Bronchial epithelial cell (primary cell): ENCODE measurements around the gene ZC3H7B. TPM values are rescaled to one million over a fixed set of nuclear protein-coding genes. Genes with fewer than 3 reads are reported as not detected.

Source experiments
- DNase-seq: peaks from one replicate; pipeline ENCODE4 v3.0.0-alpha.2; 2010; ENCODE audit warnings: low read depth
- FAIRE-seq: peaks from 2 replicates; lab custom pipeline; 2011; peaks lifted over from hg19 to GRCh38; lab: Jason Lieb, UNC
- H3K27me3 ChIP-seq: 2 replicates; pipeline ENCODE4 v1.5.1; 2011; ENCODE audit warnings: low read length; ENCODE audit not compliant: control insufficient read depth, insufficient read depth
- H3K36me3 ChIP-seq: 2 replicates; pipeline ENCODE4 v1.5.1; 2011; ENCODE audit warnings: low read length; ENCODE audit not compliant: control insufficient read depth, insufficient read depth
- H3K4me3 ChIP-seq: 2 replicates; pipeline ENCODE4 v1.5.1; 2011; ENCODE audit warnings: mild to moderate bottlenecking, low read depth, low read length, control low read depth
- total RNA-seq: library from RNA; depleted of rRNA; stranded (reverse); fragments of >200 nt; gene quantifications from 2 replicates; pipeline ENCODE4 v1.2.1, GENCODE V29; 2014
- TF ChIP-seq, protein P1 (sequence below): IDR thresholded peaks from 2 replicates; pipeline ENCODE4 v1.5.1; 2011; ENCODE audit warnings: mild to moderate bottlenecking, moderate library complexity, low read length, control low read depth, inconsistent platforms; ENCODE audit not compliant: insufficient read depth, severe bottlenecking

ZC3H7B gene, protein sequence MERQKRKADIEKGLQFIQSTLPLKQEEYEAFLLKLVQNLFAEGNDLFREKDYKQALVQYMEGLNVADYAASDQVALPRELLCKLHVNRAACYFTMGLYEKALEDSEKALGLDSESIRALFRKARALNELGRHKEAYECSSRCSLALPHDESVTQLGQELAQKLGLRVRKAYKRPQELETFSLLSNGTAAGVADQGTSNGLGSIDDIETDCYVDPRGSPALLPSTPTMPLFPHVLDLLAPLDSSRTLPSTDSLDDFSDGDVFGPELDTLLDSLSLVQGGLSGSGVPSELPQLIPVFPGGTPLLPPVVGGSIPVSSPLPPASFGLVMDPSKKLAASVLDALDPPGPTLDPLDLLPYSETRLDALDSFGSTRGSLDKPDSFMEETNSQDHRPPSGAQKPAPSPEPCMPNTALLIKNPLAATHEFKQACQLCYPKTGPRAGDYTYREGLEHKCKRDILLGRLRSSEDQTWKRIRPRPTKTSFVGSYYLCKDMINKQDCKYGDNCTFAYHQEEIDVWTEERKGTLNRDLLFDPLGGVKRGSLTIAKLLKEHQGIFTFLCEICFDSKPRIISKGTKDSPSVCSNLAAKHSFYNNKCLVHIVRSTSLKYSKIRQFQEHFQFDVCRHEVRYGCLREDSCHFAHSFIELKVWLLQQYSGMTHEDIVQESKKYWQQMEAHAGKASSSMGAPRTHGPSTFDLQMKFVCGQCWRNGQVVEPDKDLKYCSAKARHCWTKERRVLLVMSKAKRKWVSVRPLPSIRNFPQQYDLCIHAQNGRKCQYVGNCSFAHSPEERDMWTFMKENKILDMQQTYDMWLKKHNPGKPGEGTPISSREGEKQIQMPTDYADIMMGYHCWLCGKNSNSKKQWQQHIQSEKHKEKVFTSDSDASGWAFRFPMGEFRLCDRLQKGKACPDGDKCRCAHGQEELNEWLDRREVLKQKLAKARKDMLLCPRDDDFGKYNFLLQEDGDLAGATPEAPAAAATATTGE
- total RNA-seq: 14.5 and 21.9 TPM in 2 replicates

DNA sequence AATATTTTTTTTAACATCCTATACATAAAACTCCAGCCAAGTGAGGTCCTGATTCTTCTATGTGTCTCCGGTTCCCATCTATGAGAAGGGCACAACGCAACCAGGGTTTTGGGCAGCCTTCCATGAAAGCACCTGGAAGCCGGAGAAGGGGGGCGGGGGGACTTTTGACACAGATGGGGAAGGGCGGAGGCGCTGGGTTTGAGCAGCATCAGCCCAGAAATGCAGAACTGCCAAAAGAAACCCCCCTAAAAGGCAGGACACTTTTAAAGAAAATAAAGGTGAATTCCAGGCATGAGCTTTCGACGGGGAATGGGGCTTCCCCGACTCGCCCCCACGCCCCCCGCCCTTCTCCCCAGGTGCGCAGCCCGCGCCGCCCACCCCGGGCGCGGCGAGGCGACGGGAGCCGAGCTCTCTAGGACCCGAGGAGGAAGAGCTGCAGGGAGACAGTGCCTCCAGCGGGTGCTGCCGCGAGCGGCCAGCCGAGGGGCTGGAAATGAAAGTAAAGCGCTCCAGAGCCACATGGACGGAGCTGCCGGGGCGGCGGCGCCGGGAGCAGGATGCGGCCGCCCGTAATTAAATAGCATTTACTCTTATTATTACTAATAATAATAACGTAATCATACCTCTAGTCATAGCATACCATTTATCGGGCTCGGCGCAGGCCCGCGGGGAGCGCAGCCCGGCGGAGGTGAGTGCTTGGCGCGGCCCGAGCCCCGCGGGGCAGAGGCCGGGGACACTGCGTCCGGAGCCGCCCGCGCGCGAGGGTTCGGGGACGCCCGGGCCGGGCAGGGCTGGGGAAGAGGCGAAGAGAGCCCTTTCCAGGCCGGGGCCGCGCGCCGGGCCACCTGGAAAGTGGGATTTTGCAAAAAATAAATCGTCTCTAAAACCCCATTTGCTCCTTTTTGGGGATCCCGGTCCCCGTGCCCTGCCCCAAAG is at the start of gene ZC3H7B:
TSS of gene ZC3H7B (plus strand) at position 441 of the 936 bp plus-strand sequence. CDS start 19,136 bp downstream, outside the sequence.
- FAIRE-seq (no peak), DNase-seq (peak; percentile 64)
- Histone ChIP-seq H3K4me3 (peak within 1 kb of the TSS; percentile 73), H3K36me3 (no peaks in the 10 kb centered on the region), H3K27me3 (no peaks in the 10 kb centered on the region)
- TF ChIP-seq, protein P1, sequence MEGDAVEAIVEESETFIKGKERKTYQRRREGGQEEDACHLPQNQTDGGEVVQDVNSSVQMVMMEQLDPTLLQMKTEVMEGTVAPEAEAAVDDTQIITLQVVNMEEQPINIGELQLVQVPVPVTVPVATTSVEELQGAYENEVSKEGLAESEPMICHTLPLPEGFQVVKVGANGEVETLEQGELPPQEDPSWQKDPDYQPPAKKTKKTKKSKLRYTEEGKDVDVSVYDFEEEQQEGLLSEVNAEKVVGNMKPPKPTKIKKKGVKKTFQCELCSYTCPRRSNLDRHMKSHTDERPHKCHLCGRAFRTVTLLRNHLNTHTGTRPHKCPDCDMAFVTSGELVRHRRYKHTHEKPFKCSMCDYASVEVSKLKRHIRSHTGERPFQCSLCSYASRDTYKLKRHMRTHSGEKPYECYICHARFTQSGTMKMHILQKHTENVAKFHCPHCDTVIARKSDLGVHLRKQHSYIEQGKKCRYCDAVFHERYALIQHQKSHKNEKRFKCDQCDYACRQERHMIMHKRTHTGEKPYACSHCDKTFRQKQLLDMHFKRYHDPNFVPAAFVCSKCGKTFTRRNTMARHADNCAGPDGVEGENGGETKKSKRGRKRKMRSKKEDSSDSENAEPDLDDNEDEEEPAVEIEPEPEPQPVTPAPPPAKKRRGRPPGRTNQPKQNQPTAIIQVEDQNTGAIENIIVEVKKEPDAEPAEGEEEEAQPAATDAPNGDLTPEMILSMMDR: peak; percentile 66

DNA sequence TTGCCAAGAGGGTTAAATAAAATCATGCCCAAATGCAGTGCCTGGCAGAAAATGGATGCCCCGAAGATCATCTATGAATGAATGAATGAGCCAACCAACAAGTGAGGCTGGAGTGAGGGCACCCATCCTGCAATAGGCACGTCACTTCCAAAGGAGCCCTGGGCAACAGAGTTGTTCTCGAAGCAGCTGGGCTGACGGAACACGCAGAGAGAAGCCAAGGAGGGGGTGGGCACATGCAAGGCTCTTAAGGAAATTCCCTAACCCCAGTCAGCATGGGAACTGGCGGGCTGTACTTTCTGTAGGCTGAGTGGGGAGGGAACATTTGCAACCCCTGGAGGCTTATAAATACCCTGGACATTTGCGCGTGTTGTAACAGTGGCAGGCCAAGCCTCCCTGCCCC is 49.0 kb upstream of the ZC3H7B start:
- Histone ChIP-seq H3K36me3 (peaks cover 64% of the 10 kb centered on the region), H3K4me3 (no peak overlapping the region), H3K27me3 (no peaks in the 10 kb centered on the region)
- DNase-seq (no peak), FAIRE-seq (no peak)
- TF ChIP-seq, protein P1: no peak

DNA sequence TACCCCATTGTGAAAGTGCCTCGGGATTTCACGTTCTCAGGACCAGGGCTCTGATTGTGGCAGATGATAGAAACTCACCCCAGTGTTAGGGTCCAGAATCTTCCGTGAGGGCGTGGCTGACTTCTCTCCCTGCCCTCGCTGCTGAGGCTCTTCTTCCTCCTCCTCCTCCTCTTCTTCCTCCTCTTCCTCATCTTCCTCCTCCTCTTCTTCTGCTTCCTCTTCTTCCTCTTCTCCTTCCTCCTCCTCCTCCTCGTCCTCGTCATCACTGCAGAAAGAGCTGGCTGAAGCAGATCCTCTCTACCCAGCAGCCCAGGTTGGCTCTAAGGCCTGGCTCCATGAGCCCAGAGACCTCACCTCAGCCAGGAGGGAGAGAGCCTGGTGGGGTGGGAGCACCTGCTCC is 47.1 kb upstream of the ZC3H7B start:
- Histone ChIP-seq H3K27me3 (no peaks in the 10 kb centered on the region), H3K4me3 (no peak overlapping the region), H3K36me3 (peaks cover 57% of the 10 kb centered on the region)
- TF ChIP-seq, protein P1: no peak
- FAIRE-seq (no peak), DNase-seq (no peak)

DNA sequence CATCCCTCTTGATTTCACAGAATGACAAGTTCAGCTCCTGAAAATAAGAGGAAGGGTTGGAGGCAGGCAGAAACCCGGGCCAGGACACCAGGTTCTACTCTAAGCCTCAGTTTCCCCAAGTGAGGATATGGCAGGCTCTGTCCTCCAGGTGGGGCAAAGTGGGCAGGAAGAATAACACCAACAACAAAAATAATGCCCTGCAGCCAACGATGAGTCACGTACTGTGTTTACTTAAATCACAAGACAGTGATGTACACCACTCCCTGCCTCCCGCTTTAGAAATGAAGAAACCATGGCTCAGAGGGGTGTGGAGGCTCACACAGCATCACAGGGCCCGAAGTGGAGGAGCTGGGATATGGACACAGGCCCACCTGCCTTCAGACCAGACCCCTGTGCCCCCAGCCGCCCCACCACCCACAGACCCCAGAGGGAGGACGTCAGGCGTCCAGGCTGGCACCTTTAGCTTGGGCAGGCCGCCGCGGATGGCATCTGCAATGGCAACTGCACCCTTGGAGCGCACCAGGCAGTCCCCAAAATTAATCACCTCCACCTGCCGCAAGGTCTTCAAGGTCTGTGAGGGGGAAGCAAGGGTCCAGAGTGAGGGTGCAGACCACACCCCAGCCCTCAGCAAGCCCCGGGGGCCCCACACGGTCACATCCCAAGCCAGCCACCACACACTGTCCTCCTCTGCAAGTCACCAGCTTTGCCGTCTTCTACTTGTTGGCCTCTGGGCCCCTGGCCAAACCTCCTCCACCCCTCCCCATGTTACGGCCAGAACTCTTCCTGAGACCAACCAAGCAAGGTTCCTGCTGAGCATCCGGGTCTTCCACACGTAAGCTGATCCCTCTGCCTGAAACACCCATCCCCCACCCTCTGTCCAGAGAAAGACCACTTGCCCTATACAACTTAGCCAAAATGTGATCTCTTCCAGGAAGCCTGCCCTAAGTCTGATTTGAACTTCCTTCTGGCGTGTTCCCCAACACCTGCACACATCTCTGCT is 44.8 kb upstream of the ZC3H7B start:
- Histone ChIP-seq H3K4me3 (no peak overlapping the region), H3K36me3 (peaks cover 47% of the 10 kb centered on the region), H3K27me3 (no peaks in the 10 kb centered on the region)
- FAIRE-seq: peak; percentile 79
- TF ChIP-seq, protein P1: peak; percentile 51
- peak; percentile 91 for DNase-seq
